Measurements from ENCODE around the gene SUGCT.
"Not testable (repeated sequence)": the region's sequence is repeated elsewhere in the genome, so short reads cannot be mapped to it uniquely, and the experiment has no call there.

The SUGCT gene

GRCh38 chr7:40332516-40332915 lies 197.7 kb downstream of the SUGCT start:
- no peak for DNase-seq

- no peak for DNase-seq
These were observed 207.0 kb downstream of the SUGCT start for GRCh38 chr7:40341836-40342235.

GRCh38 chr7:40346554-40346953 lies 211.7 kb downstream of the SUGCT start:
- no peak for DNase-seq

- DNase-seq = no peak
These were observed 213.4 kb downstream of the SUGCT start for GRCh38 chr7:40348126-40348728.

GRCh38 chr7:40350100-40350499 lies 215.3 kb downstream of the SUGCT start:
- DNase-seq = no peak

- DNase-seq = no peak
These were observed 219.9 kb downstream of the SUGCT start for GRCh38 chr7:40354711-40355110.

DNA sequence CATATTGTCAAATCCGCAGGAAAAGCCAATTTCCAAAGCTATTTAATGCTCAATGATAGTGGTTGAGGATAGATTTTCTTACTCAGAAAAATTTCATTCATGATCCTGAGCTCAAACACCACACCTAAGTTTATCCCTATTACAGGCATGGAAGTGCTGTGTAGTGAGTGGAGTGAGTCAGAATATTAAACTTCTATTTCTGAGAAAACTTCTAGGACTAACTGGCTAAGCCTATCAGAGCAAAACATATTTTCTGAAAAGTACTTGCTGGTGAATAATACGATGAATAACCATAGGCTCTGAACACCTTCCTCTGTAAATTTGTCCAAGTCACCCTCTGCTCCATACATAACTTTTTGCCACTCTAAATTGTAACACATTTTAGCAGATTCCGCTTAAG lies 221.5 kb downstream of the SUGCT start:
- DNase-seq = no peak

DNA sequence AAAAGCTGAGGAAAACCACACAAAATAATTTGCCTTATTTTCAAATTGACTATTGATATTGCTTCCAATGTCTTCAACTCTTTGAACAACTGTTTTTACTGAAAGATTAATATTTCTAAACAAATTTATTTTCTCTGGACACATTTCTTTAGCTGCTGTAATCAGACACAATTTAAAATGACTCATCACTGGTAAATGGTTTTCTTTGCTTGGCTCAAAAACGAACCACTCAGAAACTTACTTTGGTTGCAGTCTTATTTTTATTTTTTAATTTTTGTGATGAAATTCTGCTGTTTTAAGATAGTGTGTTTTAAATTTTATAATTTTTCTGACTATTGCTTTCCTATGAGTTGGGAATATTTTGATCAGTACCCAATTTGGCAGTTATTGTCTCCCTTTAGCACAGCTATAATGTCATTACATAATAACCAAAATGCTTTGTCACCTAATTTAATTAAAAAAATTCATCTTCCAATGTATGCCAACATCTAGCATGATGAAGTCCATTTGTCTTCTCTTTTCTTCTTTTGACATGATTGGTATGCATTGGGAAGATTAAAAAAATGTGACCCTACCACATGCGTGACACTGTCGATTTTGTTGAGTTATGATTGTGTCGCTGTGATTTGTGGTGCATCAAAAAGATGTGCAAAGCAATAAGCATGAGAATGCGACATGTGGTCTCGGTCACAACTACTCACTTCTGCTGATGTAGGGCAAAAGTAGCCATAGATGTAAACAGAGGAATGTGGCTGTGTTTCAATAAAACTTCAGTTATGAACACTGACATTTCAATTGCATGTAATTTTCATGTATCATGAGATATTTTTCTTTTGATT lies 222.3 kb downstream of the SUGCT start:
- no peak for DNase-seq

GRCh38 chr7:40369641-40370277 lies 235.0 kb downstream of the SUGCT start:
- DNase-seq = no peak

- DNase-seq = no peak
These were observed 237.1 kb downstream of the SUGCT start for GRCh38 chr7:40371806-40372440.

DNA sequence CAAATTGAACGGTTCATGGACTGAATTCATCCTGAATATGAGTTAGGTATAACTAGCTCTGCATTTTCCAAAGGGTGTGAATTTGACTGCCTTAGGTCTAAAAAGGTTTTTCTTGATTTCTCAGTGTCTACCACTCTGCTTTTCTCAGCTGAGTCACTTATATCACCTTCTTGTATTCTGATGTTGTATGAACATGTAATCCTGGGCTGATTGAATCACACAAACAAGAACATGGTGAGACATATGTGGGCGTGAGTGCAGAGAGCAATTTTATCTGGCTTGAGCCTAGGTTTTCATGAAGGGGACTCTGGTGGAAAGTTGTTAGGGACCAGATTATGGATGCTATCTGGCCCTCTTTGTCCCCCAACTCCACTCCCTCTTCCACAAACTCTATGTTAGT lies 239.8 kb downstream of the SUGCT start:
- DNase-seq = no peak

DNA sequence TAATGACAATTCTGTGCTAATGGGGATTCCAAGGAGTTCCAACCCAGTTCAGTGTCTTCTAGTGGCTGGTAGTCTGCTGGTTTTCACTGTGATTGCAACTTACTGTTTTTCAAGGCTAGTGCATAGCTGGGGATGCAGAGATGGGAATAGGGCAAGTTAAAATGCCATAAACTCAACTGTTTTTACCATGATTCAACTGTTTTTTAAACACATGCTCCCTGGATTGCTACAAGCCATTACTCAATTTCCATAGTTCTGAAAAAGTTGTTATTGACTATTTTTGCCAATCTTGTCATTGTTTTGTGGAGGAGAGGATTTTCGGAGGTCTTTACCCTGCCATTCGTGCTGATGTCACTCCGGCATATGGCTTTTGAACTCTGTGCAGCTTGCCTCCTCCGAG lies 245.3 kb downstream of the SUGCT start:
- DNase-seq = no peak

- DNase-seq = no peak
These were observed 247.3 kb downstream of the SUGCT start for GRCh38 chr7:40382145-40382544.

GRCh38 chr7:40393660-40394059 lies 258.9 kb downstream of the SUGCT start:
- DNase-seq = no peak

DNA sequence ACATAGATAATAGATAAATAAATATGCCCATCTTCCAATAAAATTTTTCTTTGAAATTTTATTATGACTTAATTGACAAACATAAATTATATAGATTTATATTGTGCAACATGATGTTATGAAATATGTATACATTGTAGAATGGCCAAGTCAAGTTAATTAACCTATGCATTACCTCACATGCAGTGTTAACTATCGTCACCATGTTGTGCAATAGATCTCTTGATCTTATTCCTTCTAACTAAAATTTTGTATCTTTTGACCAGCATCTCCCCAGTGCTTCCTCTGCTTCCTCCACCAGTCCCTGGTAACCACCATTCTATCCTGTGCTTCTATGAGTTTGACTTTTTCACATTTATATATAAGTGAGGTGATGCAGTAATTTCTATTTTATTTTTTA lies 259.6 kb downstream of the SUGCT start:
- DNase-seq = no peak

- DNase-seq = no peak
These were observed 265.7 kb downstream of the SUGCT start for GRCh38 chr7:40400525-40400924.

- DNase-seq = no peak
These were observed 266.6 kb downstream of the SUGCT start for GRCh38 chr7:40401406-40401805.

GRCh38 chr7:40402661-40403060 lies 267.9 kb downstream of the SUGCT start:
- DNase-seq = no peak

GRCh38 chr7:40403703-40404476 lies 269.1 kb downstream of the SUGCT start:
- no peak for DNase-seq

- no peak for DNase-seq
These were observed 271.2 kb downstream of the SUGCT start for GRCh38 chr7:40405991-40406390.

DNA sequence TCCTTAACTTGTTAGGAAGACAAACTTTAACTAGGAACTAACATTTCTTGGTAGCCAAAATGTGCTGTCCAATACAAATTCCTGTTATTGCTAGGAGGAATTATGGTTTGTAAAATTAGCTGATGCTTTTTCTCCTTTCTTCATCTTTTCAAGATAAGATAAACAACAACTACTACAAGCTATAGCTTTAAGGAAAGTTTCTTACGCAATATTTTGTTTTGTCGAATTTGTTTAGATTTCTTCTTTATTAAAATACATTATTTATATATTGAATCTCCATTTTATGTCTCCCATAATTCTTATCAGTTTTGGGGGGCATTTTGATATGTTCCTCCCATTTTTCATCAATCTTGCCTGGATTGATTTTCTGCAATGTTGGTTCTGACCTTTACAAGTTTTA lies 277.5 kb downstream of the SUGCT start:
- no peak for DNase-seq

DNA sequence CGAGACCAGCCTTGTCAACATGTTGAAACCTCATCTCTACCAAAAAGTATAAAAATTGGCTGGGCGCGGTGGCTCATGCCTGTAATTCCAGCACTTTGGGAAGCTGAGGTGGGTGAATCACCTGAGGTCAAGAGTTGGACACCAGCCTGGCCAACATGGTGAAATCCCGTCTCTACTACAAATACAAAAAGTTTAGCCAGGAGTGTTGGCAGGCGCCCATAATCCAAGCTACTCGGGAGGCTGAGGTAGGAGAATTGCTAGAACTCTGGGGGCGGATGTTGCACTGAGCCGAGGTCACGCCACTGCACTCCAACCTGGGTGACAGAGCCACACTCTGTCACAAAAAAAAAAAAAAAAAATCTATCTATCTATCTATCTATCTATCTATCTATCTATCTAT lies 279.9 kb downstream of the SUGCT start:
- DNase-seq = not testable (repeated sequence)

DNA sequence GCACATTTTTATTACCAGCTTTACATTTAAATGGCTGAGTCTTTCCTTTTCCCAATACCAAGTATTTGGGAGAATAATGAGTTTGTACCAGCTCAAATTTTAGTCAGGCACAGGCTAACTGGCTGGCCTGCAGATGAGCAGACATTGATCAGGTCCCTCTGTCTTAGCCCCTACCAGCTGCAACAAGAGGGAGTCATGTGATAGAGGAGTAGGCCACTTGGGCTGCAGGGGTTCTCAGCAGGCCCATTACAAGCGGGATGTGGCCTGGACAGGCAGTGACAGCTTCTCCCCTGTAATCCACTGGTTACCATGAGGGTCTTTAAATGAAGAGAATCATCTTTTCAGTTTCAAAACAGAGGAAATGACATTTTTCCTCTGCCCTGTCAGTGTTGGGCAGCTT lies 283.6 kb downstream of the SUGCT start:
- DNase-seq = no peak

Data from NCI-H2171 treated with DMSO at 0.1 percent for 48 hours (cell line).